ENCODE data around the gene LRRC2. TPM values are rescaled to one million over a fixed set of nuclear protein-coding genes. Genes with fewer than 3 reads are reported as not detected.
A peak's percentile ranks its signal among the peaks of the same experiment; 100 is the strongest.

Gene LRRC2
- total and polyA plus RNA-seq, 9 of the 15 experiments (the other 6 are each of a cell fraction or from before 2014, with no cell fraction given) = 0.01 to 0.04 (median 0.03) TPM; not detected in 5

GRCh38 chr3:46607603-46608028, 41.5 kb upstream of the LRRC2 start (continued):
- TF ChIP-seq MEF2A (IDR thresholded peaks at IDR 0.05; ENCODE audit: control insufficient read depth, low read depth, low read length) = no peak
- no peak for TF ChIP-seq HINFP (tag; conservative IDR thresholded peaks at IDR 0.05; ENCODE audit: low read depth)
- TF ChIP-seq MIER1 (IDR thresholded peaks at IDR 0.05; ENCODE audit: low read depth) = no peak
- no peak for TF ChIP-seq RBM15 (IDR thresholded peaks at IDR 0.05; ENCODE audit: insufficient read depth, low read length)
- TF ChIP-seq, protein P1, sequence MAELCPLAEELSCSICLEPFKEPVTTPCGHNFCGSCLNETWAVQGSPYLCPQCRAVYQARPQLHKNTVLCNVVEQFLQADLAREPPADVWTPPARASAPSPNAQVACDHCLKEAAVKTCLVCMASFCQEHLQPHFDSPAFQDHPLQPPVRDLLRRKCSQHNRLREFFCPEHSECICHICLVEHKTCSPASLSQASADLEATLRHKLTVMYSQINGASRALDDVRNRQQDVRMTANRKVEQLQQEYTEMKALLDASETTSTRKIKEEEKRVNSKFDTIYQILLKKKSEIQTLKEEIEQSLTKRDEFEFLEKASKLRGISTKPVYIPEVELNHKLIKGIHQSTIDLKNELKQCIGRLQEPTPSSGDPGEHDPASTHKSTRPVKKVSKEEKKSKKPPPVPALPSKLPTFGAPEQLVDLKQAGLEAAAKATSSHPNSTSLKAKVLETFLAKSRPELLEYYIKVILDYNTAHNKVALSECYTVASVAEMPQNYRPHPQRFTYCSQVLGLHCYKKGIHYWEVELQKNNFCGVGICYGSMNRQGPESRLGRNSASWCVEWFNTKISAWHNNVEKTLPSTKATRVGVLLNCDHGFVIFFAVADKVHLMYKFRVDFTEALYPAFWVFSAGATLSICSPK (IDR thresholded peaks at IDR 0.05; ENCODE audit: borderline replicate concordance) = no peak
- peak; percentile 28; the same call in 1 of the 2 replicates for TF ChIP-seq SMAD4 (CRISPR knock-in tag; conservative IDR thresholded peaks at IDR 0.05)
- TF ChIP-seq, protein P2, sequence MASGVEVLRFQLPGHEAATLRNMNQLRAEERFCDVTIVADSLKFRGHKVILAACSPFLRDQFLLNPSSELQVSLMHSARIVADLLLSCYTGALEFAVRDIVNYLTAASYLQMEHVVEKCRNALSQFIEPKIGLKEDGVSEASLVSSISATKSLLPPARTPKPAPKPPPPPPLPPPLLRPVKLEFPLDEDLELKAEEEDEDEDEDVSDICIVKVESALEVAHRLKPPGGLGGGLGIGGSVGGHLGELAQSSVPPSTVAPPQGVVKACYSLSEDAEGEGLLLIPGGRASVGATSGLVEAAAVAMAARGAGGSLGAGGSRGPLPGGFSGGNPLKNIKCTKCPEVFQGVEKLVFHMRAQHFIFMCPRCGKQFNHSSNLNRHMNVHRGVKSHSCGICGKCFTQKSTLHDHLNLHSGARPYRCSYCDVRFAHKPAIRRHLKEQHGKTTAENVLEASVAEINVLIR (CRISPR knock-in tag; IDR thresholded peaks at IDR 0.05) = peak; percentile 31; the same call in 1 of the 2 replicates
- no peak for TF ChIP-seq SIN3A (IDR thresholded peaks at IDR 0.05; ENCODE audit: borderline replicate concordance in 2 of 2, control insufficient read depth in 1 of 2, low read depth in 2 of 2, low read length in 2 of 2)
- TF ChIP-seq ADNP (tag; IDR thresholded peaks at IDR 0.05) = no peak
- TF ChIP-seq, protein P3, sequence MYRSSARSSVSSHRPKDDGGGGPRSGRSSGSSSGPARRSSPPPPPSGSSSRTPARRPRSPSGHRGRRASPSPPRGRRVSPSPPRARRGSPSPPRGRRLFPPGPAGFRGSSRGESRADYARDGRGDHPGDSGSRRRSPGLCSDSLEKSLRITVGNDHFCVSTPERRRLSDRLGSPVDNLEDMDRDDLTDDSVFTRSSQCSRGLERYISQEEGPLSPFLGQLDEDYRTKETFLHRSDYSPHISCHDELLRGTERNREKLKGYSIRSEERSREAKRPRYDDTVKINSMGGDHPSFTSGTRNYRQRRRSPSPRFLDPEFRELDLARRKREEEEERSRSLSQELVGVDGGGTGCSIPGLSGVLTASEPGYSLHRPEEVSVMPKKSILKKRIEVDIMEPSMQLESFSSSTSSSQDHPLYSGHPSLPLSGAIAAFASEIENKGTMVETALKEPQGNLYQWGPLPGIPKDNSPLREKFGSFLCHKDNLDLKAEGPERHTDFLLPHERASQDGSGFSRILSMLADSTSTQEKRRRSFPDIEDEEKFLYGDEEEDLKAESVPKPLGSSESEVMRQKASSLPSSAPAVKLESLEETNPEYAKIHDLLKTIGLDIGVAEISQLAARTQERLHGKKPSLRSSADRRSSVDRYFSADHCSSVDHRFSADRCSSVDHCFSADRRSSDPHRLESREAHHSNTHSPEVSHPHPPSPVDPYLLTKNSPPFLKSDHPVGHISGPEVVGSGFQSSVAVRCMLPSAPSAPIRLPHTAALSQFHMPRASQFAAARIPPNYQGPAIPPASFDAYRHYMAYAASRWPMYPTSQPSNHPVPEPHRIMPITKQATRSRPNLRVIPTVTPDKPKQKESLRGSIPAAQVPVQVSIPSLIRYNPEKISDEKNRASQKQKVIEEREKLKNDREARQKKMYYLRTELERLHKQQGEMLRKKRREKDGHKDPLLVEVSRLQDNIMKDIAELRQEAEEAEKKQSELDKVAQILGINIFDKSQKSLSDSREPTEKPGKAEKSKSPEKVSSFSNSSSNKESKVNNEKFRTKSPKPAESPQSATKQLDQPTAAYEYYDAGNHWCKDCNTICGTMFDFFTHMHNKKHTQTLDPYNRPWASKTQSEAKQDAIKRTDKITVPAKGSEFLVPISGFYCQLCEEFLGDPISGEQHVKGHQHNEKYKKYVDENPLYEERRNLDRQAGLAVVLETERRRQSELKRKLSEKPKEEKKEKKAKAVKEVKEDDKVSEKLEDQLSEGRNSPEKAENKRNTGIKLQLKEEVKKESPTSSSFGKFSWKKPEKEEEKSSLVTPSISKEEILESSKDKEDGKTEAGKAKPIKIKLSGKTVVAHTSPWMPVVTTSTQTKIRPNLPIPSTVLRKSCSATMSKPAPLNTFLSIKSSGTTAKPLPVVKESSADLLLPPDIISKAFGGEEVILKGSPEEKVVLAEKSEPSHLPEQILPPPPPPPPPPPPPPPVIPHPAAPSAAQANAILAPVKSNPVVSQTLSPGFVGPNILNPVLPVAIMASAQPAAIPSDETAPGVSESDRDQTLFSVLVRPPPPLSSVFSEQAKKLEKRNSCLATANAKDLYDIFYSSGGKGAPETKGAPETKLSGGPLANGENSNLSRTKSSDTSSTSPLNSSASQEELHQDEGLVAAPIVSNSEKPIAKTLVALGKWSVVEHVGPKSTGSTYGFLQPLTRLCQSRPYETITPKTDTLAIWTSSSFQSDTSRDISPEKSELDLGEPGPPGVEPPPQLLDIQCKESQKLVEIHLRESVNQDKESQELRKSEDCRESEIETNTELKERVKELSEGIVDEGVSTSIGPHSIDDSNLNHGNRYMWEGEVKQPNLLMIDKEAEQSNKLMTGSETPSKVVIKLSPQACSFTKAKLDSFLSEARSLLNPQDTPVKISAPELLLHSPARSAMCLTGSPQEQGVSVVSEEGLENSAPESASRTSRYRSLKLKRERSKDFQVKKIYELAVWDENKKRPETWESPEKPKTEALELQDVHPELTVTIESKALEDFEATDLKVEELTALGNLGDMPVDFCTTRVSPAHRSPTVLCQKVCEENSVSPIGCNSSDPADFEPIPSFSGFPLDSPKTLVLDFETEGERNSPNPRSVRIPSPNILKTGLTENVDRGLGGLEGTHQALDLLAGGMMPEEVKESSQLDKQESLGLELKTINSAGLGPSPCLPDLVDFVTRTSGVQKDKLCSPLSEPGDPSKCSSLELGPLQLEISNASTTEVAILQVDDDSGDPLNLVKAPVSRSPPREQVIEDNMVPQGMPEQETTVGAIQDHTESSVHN (IDR thresholded peaks at IDR 0.05; ENCODE audit: borderline replicate concordance in 1 of 2, low read depth in 1 of 2) = no peak
- TF ChIP-seq HOXB6 (CRISPR knock-in tag; IDR thresholded peaks at IDR 0.05; ENCODE audit: borderline replicate concordance) = no peak
- TF ChIP-seq SREBF2 (CRISPR knock-in tag; IDR thresholded peaks at IDR 0.05) = no peak
- no peak for TF ChIP-seq POU5F1 (IDR thresholded peaks at IDR 0.05; ENCODE audit: borderline replicate concordance, low read depth, low read length, partially characterized antibody)
